ENCODE results near the gene NXF3. TPM values are rescaled to one million over a fixed set of nuclear protein-coding genes. Genes with fewer than 3 reads are reported as not detected.

The NXF3 gene
- total RNA-seq, 1 donor from 2014 or later = not detected

DNA sequence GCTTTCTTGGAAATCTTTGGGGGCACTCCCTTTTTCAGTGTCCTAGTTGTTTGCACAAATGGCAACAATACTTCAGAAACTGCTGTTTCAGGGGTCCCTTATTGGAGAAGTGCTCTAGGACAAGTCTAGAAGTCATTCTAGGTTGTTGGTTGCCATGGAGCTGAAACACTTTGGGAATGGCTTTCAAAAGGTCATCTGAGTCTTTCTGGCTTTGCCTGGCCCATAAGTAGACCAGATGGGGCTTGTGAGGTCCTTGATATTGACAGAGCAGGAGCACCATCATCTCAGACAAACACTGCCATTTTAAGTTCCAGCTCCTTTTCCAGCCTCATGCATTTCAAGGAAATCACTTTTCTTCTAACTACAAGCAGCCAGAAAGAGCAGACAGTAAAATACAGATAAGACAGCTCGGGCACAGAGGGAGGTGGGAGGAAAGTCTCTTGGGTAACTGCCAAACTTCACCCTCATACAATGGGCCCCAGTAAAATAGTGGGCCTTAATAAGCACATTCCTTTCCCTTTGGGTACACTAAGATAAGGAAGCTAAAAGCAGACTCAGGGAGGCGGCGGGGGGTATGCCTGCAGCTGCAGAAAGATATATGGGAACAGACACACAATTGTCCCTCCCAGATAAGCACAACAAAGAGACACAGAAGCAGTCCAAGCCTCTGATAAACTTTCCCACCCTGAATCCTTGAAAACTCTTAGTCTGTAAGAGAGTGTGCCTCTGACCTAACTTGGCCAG, 8.5 kb upstream of the NXF3 start:
- Histone ChIP-seq H3K27me3 (no peaks in the 10 kb centered on the region), H3K36me3 (no peaks in the 10 kb centered on the region), H3K4me1 (no peaks in the 10 kb centered on the region), H3K4me3 (no peak overlapping the region), H3K9me3 (no peaks in the 10 kb centered on the region), H3K27ac (no peak overlapping the region)
- DNase-seq (ENCODE audit: low spot score in 2 of 2) = no peak
- TF ChIP-seq, protein P1, sequence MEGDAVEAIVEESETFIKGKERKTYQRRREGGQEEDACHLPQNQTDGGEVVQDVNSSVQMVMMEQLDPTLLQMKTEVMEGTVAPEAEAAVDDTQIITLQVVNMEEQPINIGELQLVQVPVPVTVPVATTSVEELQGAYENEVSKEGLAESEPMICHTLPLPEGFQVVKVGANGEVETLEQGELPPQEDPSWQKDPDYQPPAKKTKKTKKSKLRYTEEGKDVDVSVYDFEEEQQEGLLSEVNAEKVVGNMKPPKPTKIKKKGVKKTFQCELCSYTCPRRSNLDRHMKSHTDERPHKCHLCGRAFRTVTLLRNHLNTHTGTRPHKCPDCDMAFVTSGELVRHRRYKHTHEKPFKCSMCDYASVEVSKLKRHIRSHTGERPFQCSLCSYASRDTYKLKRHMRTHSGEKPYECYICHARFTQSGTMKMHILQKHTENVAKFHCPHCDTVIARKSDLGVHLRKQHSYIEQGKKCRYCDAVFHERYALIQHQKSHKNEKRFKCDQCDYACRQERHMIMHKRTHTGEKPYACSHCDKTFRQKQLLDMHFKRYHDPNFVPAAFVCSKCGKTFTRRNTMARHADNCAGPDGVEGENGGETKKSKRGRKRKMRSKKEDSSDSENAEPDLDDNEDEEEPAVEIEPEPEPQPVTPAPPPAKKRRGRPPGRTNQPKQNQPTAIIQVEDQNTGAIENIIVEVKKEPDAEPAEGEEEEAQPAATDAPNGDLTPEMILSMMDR (IDR thresholded peaks at IDR 0.05) = no peak
- intact Hi-C loops (cut with DNase I) = no loop called here

DNA sequence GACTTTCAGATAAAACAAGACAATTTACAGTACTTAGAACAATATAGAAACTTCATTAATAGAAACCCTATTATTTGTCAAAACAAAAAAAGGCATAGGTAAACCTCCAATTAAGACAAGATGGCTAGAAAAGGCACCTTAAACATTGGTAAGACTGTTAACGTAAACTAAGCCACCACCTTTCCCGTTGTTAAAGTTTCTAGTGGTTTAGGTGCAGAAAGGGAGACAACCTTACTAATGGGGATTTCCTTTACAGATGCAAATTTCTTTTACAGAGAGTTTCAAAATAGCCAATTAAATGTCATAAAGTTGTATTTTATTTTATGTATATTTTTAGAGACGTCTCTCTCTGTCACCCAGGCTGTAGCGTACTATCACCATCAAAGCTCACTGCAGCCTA, 7.5 kb upstream of the NXF3 start:
- Histone ChIP-seq H3K4me1 (no peaks in the 10 kb centered on the region), H3K9me3 (no peaks in the 10 kb centered on the region), H3K27ac (no peak overlapping the region), H3K4me3 (no peak overlapping the region), H3K36me3 (no peaks in the 10 kb centered on the region), H3K27me3 (no peaks in the 10 kb centered on the region)
- TF ChIP-seq, protein P1 (IDR thresholded peaks at IDR 0.05) = no peak
- intact Hi-C loops (cut with DNase I) = no loop called here
- no peak for DNase-seq (ENCODE audit: low spot score in 2 of 2)

DNA sequence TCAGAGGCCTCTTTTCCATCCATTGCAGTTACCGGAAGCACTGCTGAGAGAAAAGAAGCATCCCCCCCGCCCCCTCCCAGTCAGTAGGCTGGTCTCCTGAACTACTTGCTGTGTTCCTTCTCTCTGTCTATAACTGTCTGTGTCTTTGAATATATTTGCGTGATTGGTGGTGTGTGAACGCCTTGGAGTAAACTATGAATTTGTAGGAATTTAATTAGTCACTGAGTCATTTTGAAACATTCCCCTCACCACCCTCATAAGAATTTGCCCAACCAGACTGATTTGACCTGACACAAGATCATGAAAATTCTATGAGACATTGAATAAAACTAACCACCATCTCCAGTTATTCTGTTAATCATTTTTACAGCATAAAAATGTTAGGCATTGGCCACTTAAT, 6.7 kb upstream of the NXF3 start:
- H3K36me3 ChIP-seq = no peaks in the 10 kb centered on the region
- no peak for DNase-seq (ENCODE audit: low spot score in 2 of 2)
- H3K4me1 ChIP-seq = no peaks in the 10 kb centered on the region
- H3K4me3 ChIP-seq = no peak overlapping the region
- TF ChIP-seq, protein P1 (IDR thresholded peaks at IDR 0.05) = no peak
- H3K27me3 ChIP-seq = no peaks in the 10 kb centered on the region
- intact Hi-C loops (cut with DNase I) = no loop called here
- no peaks in the 10 kb centered on the region for H3K9me3 ChIP-seq
- H3K27ac ChIP-seq = no peak overlapping the region

DNA sequence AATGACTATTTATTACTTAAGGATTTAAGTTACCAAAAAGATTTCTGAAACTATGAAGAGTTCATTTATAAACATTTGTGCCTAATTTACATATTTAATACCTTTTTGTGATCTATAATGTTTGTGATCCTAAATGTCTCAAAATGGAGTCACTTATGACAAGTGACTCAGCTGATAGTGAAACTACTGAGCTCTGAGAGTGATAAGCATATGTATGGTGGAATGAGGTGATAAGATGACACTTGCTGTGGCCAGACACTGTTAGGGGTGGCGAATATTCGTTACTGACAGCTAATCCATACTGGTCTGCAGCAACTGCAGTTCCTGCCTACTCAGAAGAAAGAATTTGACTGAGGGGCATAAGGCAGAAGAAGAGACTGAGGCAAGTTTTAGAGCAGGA, 5.5 kb upstream of the NXF3 start:
- no peaks in the 10 kb centered on the region for H3K27me3 ChIP-seq
- no peak overlapping the region for H3K4me3 ChIP-seq
- H3K4me1 ChIP-seq = no peaks in the 10 kb centered on the region
- H3K9me3 ChIP-seq = no peaks in the 10 kb centered on the region
- TF ChIP-seq, protein P1 (IDR thresholded peaks at IDR 0.05) = no peak
- no peak overlapping the region for H3K27ac ChIP-seq
- H3K36me3 ChIP-seq = no peaks in the 10 kb centered on the region
- no peak for DNase-seq (ENCODE audit: low spot score in 2 of 2)
- intact Hi-C loops (cut with DNase I) = no loop called here

DNA sequence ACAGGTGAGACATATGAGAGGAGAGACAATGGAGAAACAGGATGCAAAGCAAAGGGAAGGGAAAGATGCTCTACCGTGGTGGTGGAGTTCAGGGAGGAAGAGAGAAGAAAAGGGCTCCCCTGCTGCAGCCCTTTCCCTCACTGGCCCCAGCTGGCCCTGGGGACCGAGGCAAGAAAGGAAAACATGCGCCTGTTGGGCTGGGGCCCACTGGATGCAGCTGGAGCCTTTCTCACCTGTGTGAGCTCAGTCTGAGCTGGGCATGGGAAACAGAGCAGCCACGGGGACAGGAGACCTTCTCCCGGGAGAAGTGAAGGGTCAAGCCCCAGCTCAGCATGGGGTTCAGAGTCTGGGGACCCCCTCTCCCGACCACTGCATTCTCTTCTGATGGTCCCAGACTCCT, 11.9 kb downstream of the NXF3 start:
- H3K27me3 ChIP-seq = no peaks in the 10 kb centered on the region
- TF ChIP-seq, protein P1 (IDR thresholded peaks at IDR 0.05) = no peak

DNA sequence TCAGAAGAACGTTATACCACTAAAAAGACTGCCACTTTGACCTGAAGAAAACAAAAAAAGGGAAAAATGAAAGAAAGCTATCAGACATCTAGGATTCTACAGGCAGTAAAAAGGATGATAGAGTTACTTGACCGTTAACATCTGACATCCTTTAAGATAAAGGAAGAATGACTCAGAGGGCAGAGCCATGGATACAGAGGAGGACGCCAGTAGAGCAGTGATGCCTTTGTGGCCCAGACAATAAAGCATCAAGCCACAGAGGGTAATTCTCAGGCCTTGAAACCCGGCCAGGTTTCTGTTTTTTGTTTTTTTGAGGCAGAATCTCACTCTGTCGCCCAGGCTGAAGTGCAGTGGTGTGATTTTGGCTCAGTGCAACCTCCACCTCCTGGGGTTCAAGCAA, 19.5 kb downstream of the NXF3 start:
- no peaks in the 10 kb centered on the region for H3K9me3 ChIP-seq
- no peak for DNase-seq (ENCODE audit: low spot score in 2 of 2)
- H3K36me3 ChIP-seq = no peaks in the 10 kb centered on the region
- H3K4me3 ChIP-seq = no peak overlapping the region
- intact Hi-C loops (cut with DNase I) = no loop called here
- TF ChIP-seq, protein P1 (IDR thresholded peaks at IDR 0.05) = no peak
- no peaks in the 10 kb centered on the region for H3K27me3 ChIP-seq
- H3K4me1 ChIP-seq = no peaks in the 10 kb centered on the region
- H3K27ac ChIP-seq = no peak overlapping the region

More for the DNA sequence above, 11.9 kb downstream of the NXF3 start:
- Histone ChIP-seq H3K9me3 (no peaks in the 10 kb centered on the region), H3K4me1 (no peaks in the 10 kb centered on the region), H3K36me3 (no peaks in the 10 kb centered on the region), H3K27ac (no peak overlapping the region), H3K4me3 (no peak overlapping the region)
- intact Hi-C loops (cut with DNase I) = no loop called here
- no peak for DNase-seq (ENCODE audit: low spot score in 2 of 2)

Measured in ascending aorta (tissue), 2 donors.